Kidney (tissue), 14 donors: Measurements from ENCODE around the gene C11orf65. TPM values are rescaled to one million over a fixed set of nuclear protein-coding genes. Genes with fewer than 3 reads are reported as not detected.

Experiments used
- DNase-seq, 5 donors: peaks; one replicate each; pipeline ENCODE4 v3.0.0-alpha.2; 2013 to 2020
- FAIRE-seq: peaks from 2 replicates; lab custom pipeline; 2012; peaks lifted over from hg19 to GRCh38; lab: Jason Lieb, UNC
- H3K27ac ChIP-seq, 2 donors: one replicate each; pipeline ENCODE4 v1.7.0; 2013; ENCODE audit warnings: low read depth in 2 of 2, low read length in 2 of 2, inconsistent platforms in 1 of 2
- H3K27me3 ChIP-seq: one replicate; pipeline ENCODE4 v1.7.1; 2013; ENCODE audit warnings: low read length, inconsistent platforms; ENCODE audit not compliant: control insufficient read depth, insufficient read depth
- H3K36me3 ChIP-seq, 3 donors: one replicate each; pipeline versions ENCODE4 v1.7.0 to v1.7.1; 2013; ENCODE audit warnings: low read length in 3 of 3, control low read depth in 1 of 3, inconsistent platforms in 1 of 3; ENCODE audit not compliant: insufficient read depth in 3 of 3, control insufficient read depth in 2 of 3
- H3K4me1 ChIP-seq, 3 donors: one replicate each; pipeline versions ENCODE4 v1.7.0 to v1.7.1; 2013; ENCODE audit warnings: low read length in 3 of 3, inconsistent platforms in 1 of 3, low read depth in 1 of 3; ENCODE audit not compliant: control insufficient read depth in 2 of 3, insufficient read depth in 2 of 3
- H3K4me3 ChIP-seq, 3 donors: one replicate each; pipeline versions ENCODE4 v1.7.0 to v1.8.1; 2013; ENCODE audit warnings: low read length in 3 of 3, control low read depth in 1 of 3, inconsistent platforms in 1 of 3
- H3K9ac ChIP-seq, 3 donors: one replicate each; pipeline versions ENCODE4 v1.7.0 to v1.7.1; 2013; ENCODE audit warnings: low read length in 3 of 3, control low read depth in 1 of 3, inconsistent platforms in 1 of 3
- H3K9me3 ChIP-seq, 3 donors: one replicate each; pipeline versions ENCODE4 v1.7.0 to v1.7.1; 2013; ENCODE audit warnings: low read length in 3 of 3, control low read depth in 1 of 3, inconsistent platforms in 1 of 3; ENCODE audit not compliant: control insufficient read depth in 2 of 3, insufficient read depth in 1 of 3
- intact Hi-C: fragments of 100-400 bp; cut with DNase I; formaldehyde crosslinking; loops from one replicate; pipeline ENCODE4 v1.11.1; 2022
- polyA plus RNA-seq: library from polyadenylated mRNA; stranded (reverse); fragments of 350-450 nt; fragmentation: Illumina TruSeq; extraction: RNeasy Lipid Tissue Mini Kit (QIAGEN cat#74804); gene quantifications from one replicate; pipeline ENCODE4 v1.2.3, GENCODE V29; 2014; ENCODE audit warnings: low read depth, low replicate concordance; ENCODE audit not compliant: insufficient read depth
- total RNA-seq: library from RNA; stranded (reverse); fragmentation: NEBNext Ultra II Directional; extraction: Animal tissue kit (Norgen Biotek cat#: 25700); gene quantifications from one replicate; pipeline ENCODE4 v1.2.1, GENCODE V29; 2021
- TF ChIP-seq, protein P1 (sequence below): IDR thresholded peaks from 3 replicates; pipeline ENCODE4 v1.5.1; 2012; ENCODE audit warnings: mild to moderate bottlenecking, moderate library complexity, borderline replicate concordance; ENCODE audit not compliant: insufficient read depth; ENCODE audit errors: extremely low read depth
- donor health status: control.
- donor health status: control.
- donor health status: control.
- donor health status: control.
- donor health status: control.
- donor health status: DM: yes; HTN: yes; CAD: no.
- donor health status: Normal renal cell carcinoma (clear cell type).

Gene C11orf65
- total and polyA plus RNA-seq, 2 donors from 2014 or later = 1.1 to 1.2 TPM

DNA sequence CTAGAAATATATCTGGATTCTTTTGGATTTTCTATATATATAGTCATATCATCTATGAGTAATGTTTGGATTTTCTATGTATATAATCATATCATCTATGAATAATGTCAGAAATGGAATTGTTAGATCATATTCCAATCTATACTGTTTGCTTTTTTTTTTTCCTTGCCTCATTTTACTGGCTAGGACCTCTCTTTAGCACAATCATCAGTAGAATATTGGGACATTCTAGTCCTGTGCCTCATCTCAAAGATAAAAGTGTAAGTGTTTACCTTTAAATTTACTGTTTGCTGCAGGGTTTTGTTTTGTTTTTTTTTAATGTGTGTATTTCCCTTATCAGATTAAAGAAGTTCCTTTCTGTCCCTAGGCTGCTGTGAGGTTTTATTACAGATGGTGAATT is 97.0 kb downstream of the C11orf65 start:
- intact Hi-C loops = no loop called here
- Histone ChIP-seq H3K4me3 (no peak overlapping the region), H3K9ac (no peak overlapping the region), H3K4me1 (no peaks in the 10 kb centered on the region), H3K27me3 (no peaks in the 10 kb centered on the region), H3K36me3 (peaks cover 0 to under 1% (median 0%) of the 10 kb centered on the region in 3 donors), H3K9me3 (no peaks in the 10 kb centered on the region), H3K27ac (no peak overlapping the region)
- DNase-seq (no peak), FAIRE-seq (no peak)
- TF ChIP-seq, protein P1, sequence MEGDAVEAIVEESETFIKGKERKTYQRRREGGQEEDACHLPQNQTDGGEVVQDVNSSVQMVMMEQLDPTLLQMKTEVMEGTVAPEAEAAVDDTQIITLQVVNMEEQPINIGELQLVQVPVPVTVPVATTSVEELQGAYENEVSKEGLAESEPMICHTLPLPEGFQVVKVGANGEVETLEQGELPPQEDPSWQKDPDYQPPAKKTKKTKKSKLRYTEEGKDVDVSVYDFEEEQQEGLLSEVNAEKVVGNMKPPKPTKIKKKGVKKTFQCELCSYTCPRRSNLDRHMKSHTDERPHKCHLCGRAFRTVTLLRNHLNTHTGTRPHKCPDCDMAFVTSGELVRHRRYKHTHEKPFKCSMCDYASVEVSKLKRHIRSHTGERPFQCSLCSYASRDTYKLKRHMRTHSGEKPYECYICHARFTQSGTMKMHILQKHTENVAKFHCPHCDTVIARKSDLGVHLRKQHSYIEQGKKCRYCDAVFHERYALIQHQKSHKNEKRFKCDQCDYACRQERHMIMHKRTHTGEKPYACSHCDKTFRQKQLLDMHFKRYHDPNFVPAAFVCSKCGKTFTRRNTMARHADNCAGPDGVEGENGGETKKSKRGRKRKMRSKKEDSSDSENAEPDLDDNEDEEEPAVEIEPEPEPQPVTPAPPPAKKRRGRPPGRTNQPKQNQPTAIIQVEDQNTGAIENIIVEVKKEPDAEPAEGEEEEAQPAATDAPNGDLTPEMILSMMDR = no peak

DNA sequence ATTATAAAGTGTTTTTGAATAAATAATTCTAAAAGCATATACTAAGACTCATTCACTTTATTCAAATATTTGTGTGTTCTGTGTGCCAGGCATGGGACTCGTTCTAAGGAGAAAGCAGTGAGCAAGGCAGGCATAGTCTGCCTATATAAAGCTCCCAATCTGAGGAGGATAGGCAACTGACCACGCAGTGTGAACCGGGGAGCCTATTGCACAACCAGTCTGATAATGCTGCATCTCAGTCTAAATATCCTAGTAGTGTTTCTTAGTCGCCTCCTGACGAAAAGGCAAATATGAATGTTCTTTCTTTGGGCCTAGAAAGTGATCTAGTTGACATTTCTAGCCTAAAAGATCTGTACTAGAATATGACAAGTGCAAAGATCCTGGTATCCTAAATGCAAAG is 98.3 kb downstream of the C11orf65 start:
- Histone ChIP-seq H3K36me3 (peaks cover 0 to 2% (median 2%) of the 10 kb centered on the region in 3 donors), H3K9me3 (no peaks in the 10 kb centered on the region), H3K4me1 (no peaks in the 10 kb centered on the region), H3K4me3 (no peak overlapping the region), H3K27me3 (no peaks in the 10 kb centered on the region), H3K27ac (no peak overlapping the region), H3K9ac (no peak overlapping the region)
- FAIRE-seq (no peak), DNase-seq (no peak)
- TF ChIP-seq, protein P1 = no peak
- intact Hi-C loops = no loop called here

DNA sequence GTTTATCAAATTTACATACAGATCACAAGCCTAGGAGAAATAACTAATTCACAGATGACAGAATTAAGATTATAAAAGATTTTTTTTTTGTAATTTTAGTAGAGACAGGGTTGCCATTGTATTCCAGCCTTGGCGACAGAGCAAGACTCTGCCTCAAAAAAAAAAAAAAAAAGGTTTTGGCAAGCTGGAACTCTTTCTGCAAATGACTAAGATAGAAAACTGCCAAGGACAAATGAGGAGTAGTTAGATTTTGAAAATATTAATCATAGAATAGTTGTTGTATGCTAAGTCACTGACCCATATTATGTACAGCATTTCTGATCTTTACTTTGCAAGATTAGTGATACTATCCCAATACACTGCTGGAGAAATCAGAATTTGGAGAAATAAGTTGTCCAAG is 99.2 kb downstream of the C11orf65 start:
- no peak overlapping the region for H3K9ac ChIP-seq
- H3K27me3 ChIP-seq = no peaks in the 10 kb centered on the region
- no peaks in the 10 kb centered on the region for H3K9me3 ChIP-seq
- no peaks in the 10 kb centered on the region for H3K4me1 ChIP-seq
- no peak overlapping the region for H3K4me3 ChIP-seq
- intact Hi-C loops = no loop called here
- DNase-seq (no peak), FAIRE-seq (no peak)
- H3K36me3 ChIP-seq = peaks cover 0 to 2% (median 2%) of the 10 kb centered on the region in 3 donors
- no peak overlapping the region for H3K27ac ChIP-seq
- TF ChIP-seq, protein P1 = no peak

DNA sequence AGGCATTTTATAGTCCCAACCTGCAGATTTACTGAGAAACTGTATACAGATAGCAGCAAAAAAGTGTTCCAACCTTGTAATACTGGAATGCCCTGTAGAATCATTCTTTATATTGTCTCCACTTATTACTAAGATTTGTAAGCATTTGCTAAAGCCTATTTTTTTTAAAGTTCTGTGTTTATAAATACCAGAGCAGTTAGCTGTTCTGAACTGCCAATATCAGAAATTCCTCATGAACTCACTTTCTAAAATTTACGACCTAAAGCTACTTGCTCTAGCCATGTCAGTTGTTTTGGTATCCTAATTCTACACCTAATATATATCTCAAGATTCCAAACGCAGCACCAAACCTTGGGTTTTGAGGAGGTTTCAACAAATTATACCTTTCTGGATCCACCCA is 103.2 kb downstream of the C11orf65 start:
- Histone ChIP-seq H3K9me3 (no peaks in the 10 kb centered on the region), H3K4me1 (no peaks in the 10 kb centered on the region), H3K4me3 (no peak overlapping the region), H3K36me3 (peaks cover 0 to 2% (median 2%) of the 10 kb centered on the region in 3 donors), H3K27ac (no peak overlapping the region), H3K9ac (no peak overlapping the region), H3K27me3 (no peaks in the 10 kb centered on the region)
- intact Hi-C loops = no loop called here
- TF ChIP-seq, protein P1 = no peak
- FAIRE-seq (no peak), DNase-seq (no peak)
